Epithelial cell of esophagus (primary cell): ENCODE results near the gene SCUBE1.

ENCODE experiments used
- DNase-seq: peaks from one replicate; pipeline ENCODE4 v3.0.0; 2010; ENCODE audit warnings: low read depth
- H3K4me3 ChIP-seq: 2 replicates; pipeline ENCODE4 v1.5.1; 2011; ENCODE audit warnings: mild to moderate bottlenecking, low read length, control low read depth
- CTCF ChIP-seq: IDR thresholded peaks from 2 replicates; pipeline ENCODE4 v1.5.1; 2011; ENCODE audit warnings: low read depth, mild to moderate bottlenecking, low read length, control low read depth, inconsistent platforms; ENCODE audit not compliant: insufficient read depth; ENCODE audit errors: missing control alignments

SCUBE1 gene

DNA sequence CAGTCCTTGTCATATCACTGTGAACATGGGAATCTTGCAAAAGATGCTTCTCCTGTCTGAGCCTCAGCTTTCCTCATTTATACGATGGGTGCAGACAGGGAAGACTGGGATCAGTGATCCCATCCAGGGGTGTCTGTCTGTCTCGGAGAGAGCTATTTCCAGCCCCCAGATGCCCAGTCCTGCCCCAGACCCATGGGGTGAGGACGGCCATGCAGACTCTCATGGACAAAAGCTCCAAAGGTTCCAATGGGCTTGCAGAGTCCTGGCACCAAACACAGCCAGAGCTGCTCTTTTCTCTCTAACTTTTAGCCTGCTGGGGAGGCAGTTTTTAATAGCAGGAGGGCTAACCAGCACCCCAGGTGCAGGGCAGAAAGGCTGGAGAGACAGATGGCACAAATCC, 5.2 kb downstream of the SCUBE1 start:
- H3K4me3 ChIP-seq, result no peak overlapping the region
- no peak for TF ChIP-seq CTCF
- DNase-seq, result no peak

- H3K4me3 ChIP-seq, result no peak overlapping the region
- TF ChIP-seq CTCF, result no peak
- DNase-seq, result no peak
These were observed 5.8 kb downstream of the SCUBE1 start for GRCh38 chr22:43337385-43337784.

DNA sequence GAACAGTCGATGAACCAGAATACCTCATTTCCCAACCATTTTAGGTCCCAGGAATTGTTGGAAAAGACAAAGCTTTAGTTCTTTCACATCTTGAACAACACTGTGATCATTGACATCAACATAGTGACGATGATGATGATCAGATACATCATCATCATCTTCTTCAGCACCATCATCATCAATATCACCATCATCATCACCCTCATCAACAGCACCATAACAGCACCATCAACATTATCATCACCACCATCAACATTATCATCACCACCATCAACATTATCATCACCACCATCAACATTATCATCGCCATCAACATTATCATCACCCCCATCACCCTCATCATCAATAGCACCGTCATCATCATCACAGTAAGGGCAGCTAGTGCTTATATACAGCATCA, 8.8 kb downstream of the SCUBE1 start:
- no peak for DNase-seq
- no peak for TF ChIP-seq CTCF
- no peak overlapping the region for H3K4me3 ChIP-seq

DNA sequence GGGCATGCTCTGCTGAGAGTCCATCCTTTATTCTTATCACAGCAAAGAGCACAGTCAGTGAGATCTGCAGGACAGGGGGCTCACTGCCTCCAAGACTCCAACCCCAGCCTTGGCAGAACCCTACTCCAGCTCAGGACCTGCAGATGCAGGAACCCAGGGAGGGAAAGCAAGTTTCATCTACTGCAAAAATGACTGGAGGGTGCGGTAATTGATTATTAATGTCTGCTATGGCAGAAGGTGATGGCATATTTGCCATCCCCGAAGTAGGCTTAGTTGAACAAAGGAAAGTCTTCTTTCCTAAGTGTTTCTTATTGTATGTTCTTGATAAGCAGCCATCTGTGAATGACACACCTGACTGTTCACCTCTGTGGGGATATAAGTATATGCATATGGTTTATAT, 9.2 kb downstream of the SCUBE1 start:
- TF ChIP-seq CTCF, result no peak
- H3K4me3 ChIP-seq, result no peak overlapping the region
- no peak for DNase-seq

DNA sequence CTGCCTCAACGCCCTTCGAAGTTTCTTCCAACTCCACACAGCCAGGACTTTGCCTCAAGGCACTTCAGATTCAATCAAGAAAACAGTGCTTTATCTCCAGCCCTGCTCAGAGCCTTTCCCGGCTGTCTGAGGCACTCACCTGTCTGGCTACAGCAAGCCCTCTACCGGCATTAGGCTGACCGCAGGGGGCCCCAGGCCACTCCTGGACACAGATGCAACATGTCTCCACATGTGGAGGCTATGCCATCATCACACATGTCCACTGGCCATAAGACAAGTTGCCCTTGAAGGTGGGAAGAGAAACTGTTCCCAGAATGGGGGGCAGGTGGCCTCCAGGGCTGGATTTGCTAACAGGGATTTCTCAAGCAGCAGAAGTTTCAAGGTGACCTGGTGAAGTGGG, 10.0 kb downstream of the SCUBE1 start:
- no peak for TF ChIP-seq CTCF
- H3K4me3 ChIP-seq, result no peak overlapping the region
- no peak for DNase-seq

- DNase-seq, result no peak
- H3K4me3 ChIP-seq, result no peak overlapping the region
- TF ChIP-seq CTCF, result no peak
These were observed 11.5 kb downstream of the SCUBE1 start for GRCh38 chr22:43331698-43332097.

- DNase-seq, result no peak
- no peak overlapping the region for H3K4me3 ChIP-seq
- no peak for TF ChIP-seq CTCF
These were observed 12.1 kb downstream of the SCUBE1 start for GRCh38 chr22:43331069-43331451.
